Lung (tissue), 12 donors: ENCODE results near the gene SBF2. TPM values are rescaled to one million over a fixed set of nuclear protein-coding genes. Genes with fewer than 3 reads are reported as not detected.

Experiments used
- ATAC-seq: fragments of 200-7000 bp; cut with Tn5 transposase; one replicate; pipeline ENCODE4 v1.9.1; 2020; ENCODE audit warnings: moderate number of reproducible peaks; ENCODE audit not compliant: insufficient read depth, low FRiP score
- DNase-seq, 3 donors: peaks; one replicate each; pipeline ENCODE4 v3.0.0-alpha.2; 2013 to 2017
- H3K27ac ChIP-seq, 2 donors: one replicate each; pipeline ENCODE4 v1.5.1; 2013; ENCODE audit warnings: mild to moderate bottlenecking in 2 of 2, moderate library complexity in 2 of 2, control low read depth in 1 of 2, inconsistent platforms in 1 of 2, low read depth in 1 of 2, low read length in 1 of 2
- H3K27me3 ChIP-seq, 3 donors: one replicate each; pipeline ENCODE4 v1.5.1; 2013; ENCODE audit warnings: low read length in 2 of 3; ENCODE audit not compliant: control insufficient read depth in 3 of 3, insufficient read depth in 3 of 3
- H3K36me3 ChIP-seq, 4 donors: one replicate each; pipeline ENCODE4 v1.5.1; 2013; ENCODE audit warnings: low read length in 4 of 4, mild to moderate bottlenecking in 1 of 4, moderate library complexity in 1 of 4; ENCODE audit not compliant: control insufficient read depth in 4 of 4, insufficient read depth in 4 of 4
- H3K4me1 ChIP-seq, 5 donors: one replicate each; pipeline ENCODE4 v1.5.1; 2013; ENCODE audit warnings: low read length in 5 of 5, mild to moderate bottlenecking in 2 of 5, moderate library complexity in 1 of 5; ENCODE audit not compliant: control insufficient read depth in 5 of 5, insufficient read depth in 5 of 5
- H3K4me3 ChIP-seq: one replicate; pipeline ENCODE4 v1.5.1; 2013; ENCODE audit warnings: mild to moderate bottlenecking, control low read depth, moderate library complexity
- H3K9ac ChIP-seq, 2 donors: one replicate each; pipeline ENCODE4 v1.5.1; 2013; ENCODE audit warnings: low read length in 2 of 2, control low read depth in 1 of 2; ENCODE audit not compliant: insufficient read depth in 1 of 2
- H3K9me3 ChIP-seq, 4 donors: one replicate each; pipeline ENCODE4 v1.5.1; 2013; ENCODE audit warnings: low read length in 3 of 4, mild to moderate bottlenecking in 1 of 4, moderate library complexity in 1 of 4; ENCODE audit not compliant: control insufficient read depth in 4 of 4, insufficient read depth in 3 of 4
- CTCF ChIP-seq: IDR thresholded peaks from 2 replicates; pipeline ENCODE4 v1.5.1; 2012; ENCODE audit warnings: mild to moderate bottlenecking; ENCODE audit errors: control extremely low read depth, extremely low read depth
- WGBS, 2 donors: extraction: QIAGEN DNeasy Blood & Tissue Kit; methylation state at CpG; one replicate each; pipeline ENCODE4 v1.1.7; 2013; 5-methylcytosine and 5-hydroxymethylcytosine counted together
- polyA plus RNA-seq, 2 donors: library from polyadenylated mRNA; stranded (reverse); fragments of 200-250 nt; gene quantifications; one replicate each; pipeline ENCODE4 v1.2.1, GENCODE V29; 2013
- total RNA-seq, 2 donors: library from RNA; depleted of rRNA in 1 of 2; stranded (reverse); fragments of >200 nt in 1 of 2; gene quantifications; one replicate each; pipeline ENCODE4 v1.2.1, GENCODE V29; 2014 to 2021
- donor health status: control.
- donor health status: control.
- donor health status: Bipolar disorder and iron deficiency.
- donor health status: healthy.
- donor health status: DM: yes; HTN: yes; CAD: no.

SBF2 gene
- total and polyA plus RNA-seq, 4 donors: 4.4 to 104 (median 24.9) TPM

- Histone ChIP-seq H3K36me3 (no peaks in the 10 kb centered on the region), H3K4me3 (no peak overlapping the region), H3K27me3 (peaks cover 0 to 14% (median 13%) of the 10 kb centered on the region in 3 donors), H3K4me1 (peaks cover 3 to 56% (median 6%) of the 10 kb centered on the region in 5 donors), H3K9me3 (no peaks in the 10 kb centered on the region), H3K9ac (peak overlapping the region in 1 of 2 donors; percentile 14), H3K27ac (peak overlapping the region; percentile 40 to 86)
- no peak for TF ChIP-seq CTCF
- 18% methylated on average over 16 of the region's 16 CpGs for WGBS, 2 donors
- DNase-seq (no peak), ATAC-seq (no peak)
Observed at GRCh38 chr11:10308201-10308954, 14.4 kb upstream of the SBF2 start.

GRCh38 chr11:10307400-10308200, 13.6 kb upstream of the SBF2 start:
- peaks cover 0 to 14% (median 13%) of the 10 kb centered on the region in 3 donors for H3K27me3 ChIP-seq
- H3K4me3 ChIP-seq: peak overlapping the region; percentile 29
- H3K27ac ChIP-seq: peak overlapping the region; percentile 40 to 86
- 1% methylated on average over 61 to 62 of the region's 62 CpGs for WGBS, 2 donors
- H3K9me3 ChIP-seq: no peaks in the 10 kb centered on the region
- ATAC-seq: peak; percentile 53
- H3K4me1 ChIP-seq: peaks cover 3 to 58% (median 6%) of the 10 kb centered on the region in 5 donors
- TF ChIP-seq CTCF: peak; percentile 89
- H3K36me3 ChIP-seq: no peaks in the 10 kb centered on the region
- peak; percentile 83 to 89 (median 88) for DNase-seq
- H3K9ac ChIP-seq: peak overlapping the region in 1 of 2 donors; percentile 14

DNA sequence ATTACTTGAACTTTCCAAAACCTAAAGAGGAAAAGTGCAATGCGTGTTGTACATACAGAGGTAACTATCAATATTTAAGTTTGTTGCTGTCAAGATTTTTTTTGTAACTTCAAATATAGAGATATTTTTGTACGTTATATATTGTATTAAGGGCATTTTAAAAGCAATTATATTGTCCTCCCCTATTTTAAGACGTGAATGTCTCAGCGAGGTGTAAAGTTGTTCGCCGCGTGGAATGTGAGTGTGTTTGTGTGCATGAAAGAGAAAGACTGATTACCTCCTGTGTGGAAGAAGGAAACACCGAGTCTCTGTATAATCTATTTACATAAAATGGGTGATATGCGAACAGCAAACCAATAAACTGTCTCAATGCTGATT, 13.0 kb upstream of the SBF2 start:
- no peak for TF ChIP-seq CTCF
- Histone ChIP-seq H3K9ac (no peak overlapping the region), H3K36me3 (no peaks in the 10 kb centered on the region), H3K9me3 (no peaks in the 10 kb centered on the region), H3K27me3 (peaks cover 0 to 14% (median 13%) of the 10 kb centered on the region in 3 donors), H3K27ac (peak overlapping the region; percentile 27 to 89), H3K4me1 (peaks cover 3 to 63% (median 8%) of the 10 kb centered on the region in 5 donors), H3K4me3 (peak overlapping the region; percentile 63)
- DNase-seq: peak in 1 of 3 donors; percentile 53
- 7 to 10% methylated on average over 9 of the region's 9 CpGs for WGBS, 2 donors
- no peak for ATAC-seq
